Measurements from ENCODE around the gene ZBTB24. TPM values are rescaled to one million over a fixed set of nuclear protein-coding genes. Genes with fewer than 3 reads are reported as not detected.

Gene ZBTB24
- total and polyA plus RNA-seq, 3 experiments from 2014 or later: 7.5 to 19.9 (median 19.5) TPM

DNA sequence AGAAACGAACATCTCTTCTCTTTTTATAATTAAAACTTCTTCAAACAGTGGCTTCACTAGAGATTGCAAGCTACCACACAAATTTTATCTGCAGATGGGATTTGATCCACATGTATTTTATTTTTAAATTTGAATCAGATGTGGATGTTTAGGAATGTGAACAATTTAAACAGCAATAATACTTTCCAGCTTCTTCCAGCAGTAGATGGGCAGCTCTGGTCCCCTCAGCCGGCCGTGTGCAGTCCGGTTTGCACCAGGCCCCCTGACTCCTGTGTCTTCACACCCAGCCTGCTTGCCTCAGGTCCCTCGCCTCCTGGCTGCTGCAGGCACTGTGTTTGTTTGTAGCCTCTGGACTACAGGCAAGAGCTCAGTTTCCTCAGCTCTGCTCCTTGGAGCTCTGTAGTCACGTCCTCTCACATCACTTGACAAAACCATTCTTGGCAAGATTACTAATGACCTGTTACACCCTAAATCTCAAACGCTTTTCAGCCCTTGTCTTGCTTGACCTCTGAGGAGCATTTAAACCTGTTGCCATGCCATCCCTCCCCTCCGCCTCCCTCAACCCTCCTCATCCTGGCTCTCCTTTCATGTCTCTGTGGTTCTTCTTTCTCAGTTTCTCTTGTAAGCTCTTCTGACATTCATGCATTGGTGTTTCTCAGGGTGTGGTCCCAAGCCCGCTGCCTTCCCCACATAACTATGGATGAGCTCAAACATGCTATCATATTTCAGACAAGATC lies 13.2 kb upstream of the ZBTB24 start:
- H3K36me3 ChIP-seq (ENCODE audit: insufficient read depth, low read length): no peaks in the 10 kb centered on the region
- no peaks in the 10 kb centered on the region for H3K36me3 Mint-ChIP-seq
- H3K27me3 Mint-ChIP-seq: peaks cover 3 to 6% of the 10 kb centered on the region in 2 donors
- DNase-seq: no peak
- peaks cover 9% of the 10 kb centered on the region in 3 donors for H3K4me1 Mint-ChIP-seq
- ChIA-PET POLR2A (no interaction called here), CTCF (interaction anchor here (0.7 to 1.2 kb wide), 2 partner anchors 17 to 544 kb away, joined by 3 read pairs; no protein-coding TSS in a partner anchor)
- no peaks in the 10 kb centered on the region for H3K9me3 Mint-ChIP-seq
- H3K9me3 ChIP-seq (ENCODE audit: low read length): no peaks in the 10 kb centered on the region
- H3K27me3 ChIP-seq (ENCODE audit: insufficient read depth, low read length, poor library complexity, severe bottlenecking): no peaks in the 10 kb centered on the region
- peaks cover 8% of the 10 kb centered on the region for H3K4me1 ChIP-seq (ENCODE audit: insufficient read depth, low read length)
- no peak overlapping the region for H3K4me3 Mint-ChIP-seq
- no peak overlapping the region for H3K27ac ChIP-seq (ENCODE audit: low read depth, low read length)
- no peak overlapping the region for H3K4me3 ChIP-seq (ENCODE audit: low read length)
- H3K27ac Mint-ChIP-seq: no peak overlapping the region

DNA sequence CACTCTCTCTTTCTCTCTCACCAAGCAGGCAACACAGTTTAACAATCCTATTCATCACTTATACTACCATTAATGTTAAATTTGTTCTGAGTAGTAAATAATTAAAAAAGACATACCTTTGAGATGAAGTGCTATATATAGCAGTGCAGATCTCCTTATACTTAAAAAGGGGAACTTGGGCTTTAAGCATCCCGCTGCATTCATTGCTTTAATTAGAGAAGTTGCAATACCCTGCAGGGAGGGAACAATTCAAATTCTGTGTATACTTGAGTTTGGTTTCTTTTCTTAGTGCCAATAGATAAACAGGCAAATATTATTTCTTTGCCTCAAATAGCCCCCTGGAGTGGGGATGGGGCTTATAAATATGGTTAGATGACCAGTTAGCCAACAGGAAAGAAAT lies 10.8 kb upstream of the ZBTB24 start:
- peaks cover 15% of the 10 kb centered on the region for H3K4me1 ChIP-seq (ENCODE audit: insufficient read depth, low read length)
- no peak overlapping the region for H3K27ac Mint-ChIP-seq
- no peaks in the 10 kb centered on the region for H3K36me3 Mint-ChIP-seq
- peaks cover 16 to 21% (median 17%) of the 10 kb centered on the region in 3 donors for H3K4me1 Mint-ChIP-seq
- ChIA-PET POLR2A (no interaction called here), CTCF (no interaction called here)
- no peak overlapping the region for H3K27ac ChIP-seq (ENCODE audit: low read depth, low read length)
- H3K36me3 ChIP-seq (ENCODE audit: insufficient read depth, low read length): no peaks in the 10 kb centered on the region
- DNase-seq: no peak
- H3K4me3 Mint-ChIP-seq: no peak overlapping the region
- H3K27me3 ChIP-seq (ENCODE audit: insufficient read depth, low read length, poor library complexity, severe bottlenecking): no peaks in the 10 kb centered on the region
- peaks cover 0 to 6% of the 10 kb centered on the region in 2 donors for H3K27me3 Mint-ChIP-seq
- H3K9me3 Mint-ChIP-seq: no peaks in the 10 kb centered on the region
- H3K4me3 ChIP-seq (ENCODE audit: low read length): no peak overlapping the region
- no peaks in the 10 kb centered on the region for H3K9me3 ChIP-seq (ENCODE audit: low read length)

DNA sequence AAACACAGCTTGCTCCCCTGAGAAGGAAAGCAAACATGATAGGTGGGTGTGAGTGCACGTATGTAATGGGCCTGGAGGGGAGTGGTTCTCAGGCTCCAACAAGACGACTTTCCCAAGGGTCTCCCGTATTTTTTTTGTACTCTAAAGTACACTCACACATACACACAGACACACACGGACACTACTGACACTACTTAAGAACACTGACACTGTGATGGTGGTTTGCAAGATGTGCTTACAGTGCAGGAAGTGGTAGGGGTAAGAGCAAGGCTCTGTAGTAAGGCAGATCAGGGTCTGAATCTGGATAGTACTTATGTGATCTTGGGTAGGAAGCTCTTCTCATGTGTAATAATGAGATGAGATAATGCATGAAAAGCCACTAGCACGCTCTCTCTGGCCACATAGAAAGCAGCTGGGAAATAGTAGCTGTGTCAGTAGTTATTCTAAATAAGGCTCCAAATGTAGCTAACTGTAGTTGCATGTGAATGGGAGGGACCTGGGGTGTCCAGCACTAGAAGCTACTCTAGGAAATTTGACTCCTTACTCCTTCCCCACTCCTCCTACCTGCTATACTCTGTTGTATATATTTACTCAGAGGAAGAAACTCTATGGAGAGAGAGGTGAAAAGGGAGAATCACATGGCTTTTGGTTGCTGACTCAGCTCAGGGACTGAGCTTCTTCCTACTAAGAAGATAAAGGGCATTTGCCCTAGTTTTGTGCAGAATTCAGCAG lies 8.4 kb upstream of the ZBTB24 start:
- POLR2A ChIA-PET: interaction anchor here (0.6 to 1.4 kb wide), 3 partner anchors 9 to 625 kb away, joined by 3 to 5 read pairs (median 5); partner anchors contain the start of gene ZBTB24
- Mint-ChIP-seq H3K36me3 (no peaks in the 10 kb centered on the region), H3K4me3 (peak overlapping the region in 4 of 7 donors; percentile 2 to 68 (median 31)), H3K27ac (peak overlapping the region; percentile 15 to 93 (median 66)), H3K4me1 (peaks cover 16 to 21% (median 17%) of the 10 kb centered on the region in 3 donors), H3K27me3 (no peaks in the 10 kb centered on the region), H3K9me3 (no peaks in the 10 kb centered on the region)
- Histone ChIP-seq H3K27me3 (ENCODE audit: insufficient read depth, low read length, poor library complexity, severe bottlenecking) (no peaks in the 10 kb centered on the region), H3K36me3 (ENCODE audit: insufficient read depth, low read length) (no peaks in the 10 kb centered on the region), H3K27ac (ENCODE audit: low read depth, low read length) (peak overlapping the region; percentile 25), H3K4me3 (ENCODE audit: low read length) (no peak overlapping the region), H3K9me3 (ENCODE audit: low read length) (no peaks in the 10 kb centered on the region), H3K4me1 (ENCODE audit: insufficient read depth, low read length) (peaks cover 15% of the 10 kb centered on the region)
- peak in 2 of 5 donors; percentile 20 to 46 for DNase-seq
- CTCF ChIA-PET: interaction anchor here (1.0 to 1.6 kb wide), 7 partner anchors 15 to 548 kb away, joined by 3 to 7 read pairs (median 4); partner anchors contain the start of gene MICAL1

DNA sequence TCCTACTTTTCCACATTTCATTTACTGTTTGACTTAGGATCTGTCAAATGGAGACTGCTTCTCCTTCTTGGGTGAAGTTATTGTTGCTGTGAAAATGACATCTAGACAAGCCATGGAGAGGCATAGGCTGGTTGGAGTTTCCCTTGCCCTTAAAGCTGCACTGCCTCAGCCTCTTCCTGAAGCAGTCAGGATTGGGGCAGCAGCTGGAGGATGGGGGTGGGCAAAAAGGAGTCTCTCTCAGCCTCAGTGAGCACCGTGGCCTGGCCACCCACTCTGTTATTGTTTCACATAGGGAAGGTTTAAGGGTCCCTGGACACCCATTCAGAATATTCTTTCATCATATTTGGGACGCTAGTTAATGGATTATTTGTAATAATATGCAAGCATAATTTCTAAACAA lies 7.7 kb upstream of the ZBTB24 start:
- Histone ChIP-seq H3K4me3 (ENCODE audit: low read length) (no peak overlapping the region), H3K27me3 (ENCODE audit: insufficient read depth, low read length, poor library complexity, severe bottlenecking) (no peaks in the 10 kb centered on the region), H3K9me3 (ENCODE audit: low read length) (no peaks in the 10 kb centered on the region), H3K27ac (ENCODE audit: low read depth, low read length) (peak overlapping the region; percentile 25), H3K36me3 (ENCODE audit: insufficient read depth, low read length) (no peaks in the 10 kb centered on the region), H3K4me1 (ENCODE audit: insufficient read depth, low read length) (peaks cover 15% of the 10 kb centered on the region)
- Mint-ChIP-seq H3K27me3 (no peaks in the 10 kb centered on the region), H3K4me3 (peak overlapping the region in 3 of 7 donors; percentile 12 to 68 (median 41)), H3K9me3 (no peaks in the 10 kb centered on the region), H3K27ac (peak overlapping the region in 6 of 8 donors; percentile 15 to 93 (median 54)), H3K4me1 (peaks cover 16 to 21% (median 17%) of the 10 kb centered on the region in 3 donors), H3K36me3 (no peaks in the 10 kb centered on the region)
- no peak for DNase-seq
- ChIA-PET POLR2A (interaction anchor here (0.6 to 1.4 kb wide), 3 partner anchors 8 to 625 kb away, joined by 3 to 5 read pairs (median 5); partner anchors contain the start of gene ZBTB24), CTCF (interaction anchor here (1.0 to 1.6 kb wide), 4 partner anchors 14 to 303 kb away, joined by 3 to 7 read pairs (median 4); partner anchors contain the start of gene MICAL1)

DNA sequence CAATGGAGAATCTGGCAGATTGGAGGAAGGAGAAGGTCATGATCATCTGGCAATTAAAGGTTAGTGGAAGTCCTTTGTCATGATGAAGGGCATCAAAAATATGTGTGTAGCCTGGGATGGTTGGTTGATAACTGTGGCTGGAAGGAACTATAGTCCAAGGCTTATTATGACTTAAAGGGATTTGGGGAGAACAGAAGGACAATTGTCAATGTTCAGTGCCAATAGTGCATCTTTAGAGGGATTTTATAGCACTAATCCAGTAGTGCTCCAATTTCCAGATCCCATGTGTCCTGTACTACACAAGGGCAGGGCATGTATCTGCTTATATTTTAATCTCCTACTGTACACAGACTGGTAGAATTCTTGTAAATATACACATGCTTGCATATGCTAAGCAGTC lies 5.0 kb upstream of the ZBTB24 start:
- DNase-seq: no peak
- Histone ChIP-seq H3K4me1 (ENCODE audit: insufficient read depth, low read length) (peaks cover 20% of the 10 kb centered on the region), H3K27ac (ENCODE audit: low read depth, low read length) (no peak overlapping the region), H3K4me3 (ENCODE audit: low read length) (no peak overlapping the region), H3K27me3 (ENCODE audit: insufficient read depth, low read length, poor library complexity, severe bottlenecking) (no peaks in the 10 kb centered on the region), H3K36me3 (ENCODE audit: insufficient read depth, low read length) (no peaks in the 10 kb centered on the region), H3K9me3 (ENCODE audit: low read length) (no peaks in the 10 kb centered on the region)
- no peak overlapping the region for H3K27ac Mint-ChIP-seq
- CTCF ChIA-PET: no interaction called here
- POLR2A ChIA-PET: interaction anchor here (0.6 to 0.7 kb wide), 2 partner anchors 203 to 552 kb away, joined by 4 to 6 read pairs; no protein-coding TSS in a partner anchor
- H3K4me3 Mint-ChIP-seq: peak overlapping the region in 1 of 7 donors; percentile 26
- peaks cover 19 to 30% (median 26%) of the 10 kb centered on the region in 3 donors for H3K4me1 Mint-ChIP-seq
- no peaks in the 10 kb centered on the region for H3K36me3 Mint-ChIP-seq
- H3K9me3 Mint-ChIP-seq: no peaks in the 10 kb centered on the region
- no peaks in the 10 kb centered on the region for H3K27me3 Mint-ChIP-seq

DNA sequence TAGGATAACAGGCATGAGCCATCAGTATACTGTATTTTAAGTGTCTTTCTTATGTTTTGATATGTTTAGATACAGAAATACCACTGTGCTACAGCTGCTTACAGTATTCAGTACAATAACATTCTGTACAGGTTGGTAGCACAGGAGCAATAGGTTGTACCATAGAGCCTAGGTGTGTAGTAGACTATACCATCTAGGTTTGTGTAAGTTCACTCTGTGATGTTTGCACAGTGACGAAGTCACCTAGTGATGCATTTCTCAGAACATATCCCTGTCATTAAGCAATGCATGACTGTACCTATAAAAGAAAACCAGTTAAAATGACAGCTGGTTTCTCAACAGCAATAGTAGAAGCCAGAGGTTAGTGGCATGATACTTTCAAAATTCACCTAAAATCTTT lies 3.0 kb upstream of the ZBTB24 start:
- no peaks in the 10 kb centered on the region for H3K36me3 ChIP-seq (ENCODE audit: insufficient read depth, low read length)
- CTCF ChIA-PET: interaction anchor here (1.2 kb wide), 1 partner anchor 553 kb away, joined by 3 read pairs; no protein-coding TSS in a partner anchor
- H3K4me1 Mint-ChIP-seq: peaks cover 21 to 34% (median 30%) of the 10 kb centered on the region in 3 donors

DNA sequence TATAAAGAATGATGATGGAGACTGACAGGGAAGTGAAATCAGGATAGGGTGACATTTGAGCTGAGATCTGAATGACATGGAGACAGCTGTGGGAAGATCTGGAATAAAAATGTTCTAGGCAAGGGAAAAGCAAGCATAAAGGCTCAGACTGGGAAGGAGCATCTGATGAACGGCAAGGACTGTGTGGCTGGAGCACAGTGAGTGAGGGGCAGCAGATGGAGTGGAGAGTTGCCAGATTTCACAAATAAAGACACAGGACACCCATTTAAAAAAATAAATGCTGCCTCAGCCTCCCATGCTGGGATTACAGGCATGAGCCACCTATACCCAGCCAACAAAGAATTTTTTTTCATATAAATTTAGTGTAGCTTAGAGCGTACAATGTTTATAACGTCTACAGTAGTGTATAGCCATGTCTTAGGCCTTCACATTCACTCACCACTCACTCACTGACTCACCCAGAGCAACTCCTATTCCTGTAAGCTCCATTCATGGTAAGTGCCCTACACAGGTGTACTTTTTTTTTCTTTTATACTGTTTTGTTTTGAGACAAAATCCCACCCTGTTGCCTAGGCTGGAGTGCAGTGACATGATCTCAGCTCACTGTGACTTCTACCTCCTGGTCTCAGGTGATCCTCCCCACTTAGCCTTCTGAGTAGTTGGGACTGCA lies 2.4 kb upstream of the ZBTB24 start:
- no peaks in the 10 kb centered on the region for H3K9me3 ChIP-seq (ENCODE audit: low read length)
- H3K27ac Mint-ChIP-seq: peak overlapping the region in 3 of 8 donors; percentile 13 to 83 (median 52)
- peaks cover 6 to 20% (median 7%) of the 10 kb centered on the region in 3 donors for H3K36me3 Mint-ChIP-seq
- H3K27ac ChIP-seq (ENCODE audit: low read depth, low read length): no peak overlapping the region
- no peak for DNase-seq
- peak overlapping the region in 2 of 7 donors; percentile 65 to 93 for H3K4me3 Mint-ChIP-seq
- no peaks in the 10 kb centered on the region for H3K27me3 ChIP-seq (ENCODE audit: insufficient read depth, low read length, poor library complexity, severe bottlenecking)
- no peaks in the 10 kb centered on the region for H3K9me3 Mint-ChIP-seq
- CTCF ChIA-PET: interaction anchor here (1.2 to 1.5 kb wide), 2 partner anchors 45 to 554 kb away, joined by 3 read pairs; partner anchors contain the start of genes PPIL6 and SMPD2
- POLR2A ChIA-PET: no interaction called here
- H3K4me3 ChIP-seq (ENCODE audit: low read length): no peak overlapping the region
- H3K27me3 Mint-ChIP-seq: no peaks in the 10 kb centered on the region
- peaks cover 22 to 35% (median 31%) of the 10 kb centered on the region in 3 donors for H3K4me1 Mint-ChIP-seq
- no peaks in the 10 kb centered on the region for H3K36me3 ChIP-seq (ENCODE audit: insufficient read depth, low read length)
- peaks cover 22% of the 10 kb centered on the region for H3K4me1 ChIP-seq (ENCODE audit: insufficient read depth, low read length)

More for the DNA sequence above, 3.0 kb upstream of the ZBTB24 start:
- Histone ChIP-seq H3K4me3 (ENCODE audit: low read length) (no peak overlapping the region), H3K4me1 (ENCODE audit: insufficient read depth, low read length) (peaks cover 22% of the 10 kb centered on the region), H3K27ac (ENCODE audit: low read depth, low read length) (no peak overlapping the region), H3K27me3 (ENCODE audit: insufficient read depth, low read length, poor library complexity, severe bottlenecking) (no peaks in the 10 kb centered on the region), H3K9me3 (ENCODE audit: low read length) (no peaks in the 10 kb centered on the region)
- Mint-ChIP-seq H3K36me3 (peaks cover 4 to 14% (median 5%) of the 10 kb centered on the region in 3 donors), H3K27ac (peak overlapping the region in 2 of 8 donors; percentile 13 to 51), H3K27me3 (no peaks in the 10 kb centered on the region), H3K9me3 (no peaks in the 10 kb centered on the region), H3K4me3 (peak overlapping the region in 1 of 7 donors; percentile 65)
- DNase-seq: no peak
- POLR2A ChIA-PET: no interaction called here
